ENCODE measurements around the gene SDCCAG8. TPM values are rescaled to one million over a fixed set of nuclear protein-coding genes. Genes with fewer than 3 reads are reported as not detected.
A peak's percentile ranks its signal among the peaks of the same experiment; 100 is the strongest.

Gene SDCCAG8
- polyA plus RNA-seq, 2 of the 4 experiments (the other 2 are of a cell fraction), result 48.8 to 64.8 TPM

DNA sequence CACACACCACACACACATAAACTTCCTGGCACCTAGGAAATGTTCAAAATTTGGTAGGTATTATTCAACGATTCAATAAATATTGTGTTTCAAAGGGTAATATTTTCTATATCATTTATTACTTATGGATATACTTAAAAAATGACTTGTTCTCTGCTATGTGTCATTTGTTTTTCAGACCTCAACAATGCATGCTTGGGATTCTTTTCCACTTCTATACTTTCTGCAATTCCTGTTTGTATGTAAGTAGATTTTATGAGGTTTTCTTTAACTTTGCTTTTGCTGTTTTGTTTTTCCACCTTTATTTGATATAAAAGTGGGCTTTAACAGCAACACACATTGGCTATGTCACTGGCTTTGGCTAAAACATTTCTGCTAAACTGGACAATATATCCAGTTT lies 4.3 kb upstream of the SDCCAG8 start:
- FAIRE-seq, result no peak
- Histone ChIP-seq H3K4me1 (peaks cover 28% of the 10 kb centered on the region), H3K27ac (no peak overlapping the region), H3K9me3 (no peaks in the 10 kb centered on the region), H3K4me3 (no peak overlapping the region), H3K4me2 (peak overlapping the region; percentile 93)
- WGBS (ENCODE audit: missing lambda C conversion rate), result 78% methylated on average over 1 of the region's 1 CpG
- ChIA-PET CTCF (no interaction called here), POLR2A (no interaction called here)
- no peak for TF ChIP-seq JUN (IDR thresholded peaks at IDR 0.05)
- TF ChIP-seq ZNF302 (CRISPR knock-in tag; IDR thresholded peaks at IDR 0.05), result no peak
- TF ChIP-seq CEBPB (IDR thresholded peaks at IDR 0.05), result no peak
- TF ChIP-seq, protein P1, sequence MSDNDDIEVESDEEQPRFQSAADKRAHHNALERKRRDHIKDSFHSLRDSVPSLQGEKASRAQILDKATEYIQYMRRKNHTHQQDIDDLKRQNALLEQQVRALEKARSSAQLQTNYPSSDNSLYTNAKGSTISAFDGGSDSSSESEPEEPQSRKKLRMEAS (IDR thresholded peaks at IDR 0.05), result no peak
- TF ChIP-seq KDM5A (IDR thresholded peaks at IDR 0.05), result no peak
- TF ChIP-seq, protein P2, sequence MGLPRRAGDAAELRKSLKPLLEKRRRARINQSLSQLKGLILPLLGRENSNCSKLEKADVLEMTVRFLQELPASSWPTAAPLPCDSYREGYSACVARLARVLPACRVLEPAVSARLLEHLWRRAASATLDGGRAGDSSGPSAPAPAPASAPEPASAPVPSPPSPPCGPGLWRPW (IDR thresholded peaks at IDR 0.05), result no peak
- no peak for TF ChIP-seq ZC3H11A (IDR thresholded peaks at IDR 0.05)
- TF ChIP-seq, protein P3, sequence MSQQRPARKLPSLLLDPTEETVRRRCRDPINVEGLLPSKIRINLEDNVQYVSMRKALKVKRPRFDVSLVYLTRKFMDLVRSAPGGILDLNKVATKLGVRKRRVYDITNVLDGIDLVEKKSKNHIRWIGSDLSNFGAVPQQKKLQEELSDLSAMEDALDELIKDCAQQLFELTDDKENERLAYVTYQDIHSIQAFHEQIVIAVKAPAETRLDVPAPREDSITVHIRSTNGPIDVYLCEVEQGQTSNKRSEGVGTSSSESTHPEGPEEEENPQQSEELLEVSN (IDR thresholded peaks at IDR 0.05; ENCODE audit: borderline replicate concordance, low read depth), result no peak
- no peak for TF ChIP-seq JUNB (IDR thresholded peaks at IDR 0.05)
- TF ChIP-seq, protein P4, sequence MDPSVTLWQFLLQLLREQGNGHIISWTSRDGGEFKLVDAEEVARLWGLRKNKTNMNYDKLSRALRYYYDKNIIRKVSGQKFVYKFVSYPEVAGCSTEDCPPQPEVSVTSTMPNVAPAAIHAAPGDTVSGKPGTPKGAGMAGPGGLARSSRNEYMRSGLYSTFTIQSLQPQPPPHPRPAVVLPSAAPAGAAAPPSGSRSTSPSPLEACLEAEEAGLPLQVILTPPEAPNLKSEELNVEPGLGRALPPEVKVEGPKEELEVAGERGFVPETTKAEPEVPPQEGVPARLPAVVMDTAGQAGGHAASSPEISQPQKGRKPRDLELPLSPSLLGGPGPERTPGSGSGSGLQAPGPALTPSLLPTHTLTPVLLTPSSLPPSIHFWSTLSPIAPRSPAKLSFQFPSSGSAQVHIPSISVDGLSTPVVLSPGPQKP (IDR thresholded peaks at IDR 0.05; ENCODE audit: low read depth, low read length), result no peak
- no peak for TF ChIP-seq FOXS1 (CRISPR knock-in tag; IDR thresholded peaks at IDR 0.05)
- DNase-seq (ENCODE audit: low read depth in 1 of 2, low spot score in 1 of 2), result no peak
- no peak for ATAC-seq

DNA sequence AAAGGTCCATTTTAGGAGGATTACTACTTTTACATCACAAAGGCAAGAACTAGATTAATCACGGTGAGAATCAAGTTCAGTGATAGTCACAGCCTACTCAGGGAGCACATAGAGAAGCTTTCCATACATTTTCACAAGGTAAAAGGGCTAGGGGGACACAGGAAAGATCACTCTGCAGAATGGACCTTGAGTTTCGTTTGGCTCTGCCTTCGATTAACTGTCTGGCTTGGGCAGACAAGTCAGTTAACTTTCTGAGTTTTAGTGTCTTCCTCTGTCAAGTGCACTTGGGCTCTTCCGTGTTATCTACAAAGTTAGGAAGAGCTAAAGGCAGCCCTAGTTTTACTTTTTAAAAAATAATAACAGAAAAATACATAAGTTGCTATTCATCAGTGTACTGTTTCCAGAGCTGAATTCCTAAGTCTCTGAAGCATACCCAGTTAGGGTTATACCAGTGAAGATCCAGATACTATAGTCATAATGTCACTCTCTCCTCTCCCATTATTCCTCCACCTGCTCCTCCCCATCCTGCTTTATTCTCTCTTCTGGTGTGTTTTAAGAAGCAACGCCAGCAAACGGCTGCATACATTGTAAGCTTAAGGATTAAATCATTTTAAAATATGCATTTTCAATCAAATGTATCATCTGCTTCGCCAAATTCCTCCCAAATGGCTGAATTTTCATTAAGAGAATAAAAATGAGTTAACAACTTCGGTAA lies 2.5 kb upstream of the SDCCAG8 start:
- FAIRE-seq (no peak), DNase-seq (ENCODE audit: low read depth in 1 of 2, low spot score in 1 of 2) (no peak), ATAC-seq (no peak)
- Histone ChIP-seq H3K27ac (peak overlapping the region; percentile 87 to 99; a peak in 5 of 6 replicates), H3K4me1 (peaks cover 39% of the 10 kb centered on the region), H3K4me3 (peak overlapping the region; percentile 81), H3K9me3 (no peaks in the 10 kb centered on the region), H3K4me2 (peak overlapping the region; percentile 93)
- TF ChIP-seq, protein P5, sequence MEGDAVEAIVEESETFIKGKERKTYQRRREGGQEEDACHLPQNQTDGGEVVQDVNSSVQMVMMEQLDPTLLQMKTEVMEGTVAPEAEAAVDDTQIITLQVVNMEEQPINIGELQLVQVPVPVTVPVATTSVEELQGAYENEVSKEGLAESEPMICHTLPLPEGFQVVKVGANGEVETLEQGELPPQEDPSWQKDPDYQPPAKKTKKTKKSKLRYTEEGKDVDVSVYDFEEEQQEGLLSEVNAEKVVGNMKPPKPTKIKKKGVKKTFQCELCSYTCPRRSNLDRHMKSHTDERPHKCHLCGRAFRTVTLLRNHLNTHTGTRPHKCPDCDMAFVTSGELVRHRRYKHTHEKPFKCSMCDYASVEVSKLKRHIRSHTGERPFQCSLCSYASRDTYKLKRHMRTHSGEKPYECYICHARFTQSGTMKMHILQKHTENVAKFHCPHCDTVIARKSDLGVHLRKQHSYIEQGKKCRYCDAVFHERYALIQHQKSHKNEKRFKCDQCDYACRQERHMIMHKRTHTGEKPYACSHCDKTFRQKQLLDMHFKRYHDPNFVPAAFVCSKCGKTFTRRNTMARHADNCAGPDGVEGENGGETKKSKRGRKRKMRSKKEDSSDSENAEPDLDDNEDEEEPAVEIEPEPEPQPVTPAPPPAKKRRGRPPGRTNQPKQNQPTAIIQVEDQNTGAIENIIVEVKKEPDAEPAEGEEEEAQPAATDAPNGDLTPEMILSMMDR (IDR thresholded peaks at IDR 0.05), result no peak
- no peak for TF ChIP-seq RAD21 (conservative IDR thresholded peaks at IDR 0.05 in 1 of 2, IDR thresholded peaks at IDR 0.05 in 1 of 2)
- TF ChIP-seq, protein P6, sequence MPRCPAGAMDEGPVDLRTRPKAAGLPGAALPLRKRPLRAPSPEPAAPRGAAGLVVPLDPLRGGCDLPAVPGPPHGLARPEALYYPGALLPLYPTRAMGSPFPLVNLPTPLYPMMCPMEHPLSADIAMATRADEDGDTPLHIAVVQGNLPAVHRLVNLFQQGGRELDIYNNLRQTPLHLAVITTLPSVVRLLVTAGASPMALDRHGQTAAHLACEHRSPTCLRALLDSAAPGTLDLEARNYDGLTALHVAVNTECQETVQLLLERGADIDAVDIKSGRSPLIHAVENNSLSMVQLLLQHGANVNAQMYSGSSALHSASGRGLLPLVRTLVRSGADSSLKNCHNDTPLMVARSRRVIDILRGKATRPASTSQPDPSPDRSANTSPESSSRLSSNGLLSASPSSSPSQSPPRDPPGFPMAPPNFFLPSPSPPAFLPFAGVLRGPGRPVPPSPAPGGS (IDR thresholded peaks at IDR 0.05), result no peak
- TF ChIP-seq HDAC2 (IDR thresholded peaks at IDR 0.05), result no peak
- no peak for TF ChIP-seq HEYL (CRISPR knock-in tag; IDR thresholded peaks at IDR 0.05)
- TF ChIP-seq GATA3 (IDR thresholded peaks at IDR 0.05; ENCODE audit: borderline replicate concordance), result no peak
- no peak for TF ChIP-seq ZC3H11A (IDR thresholded peaks at IDR 0.05)
- TF ChIP-seq ZNF302 (CRISPR knock-in tag; IDR thresholded peaks at IDR 0.05), result no peak
- TF ChIP-seq, protein P7, sequence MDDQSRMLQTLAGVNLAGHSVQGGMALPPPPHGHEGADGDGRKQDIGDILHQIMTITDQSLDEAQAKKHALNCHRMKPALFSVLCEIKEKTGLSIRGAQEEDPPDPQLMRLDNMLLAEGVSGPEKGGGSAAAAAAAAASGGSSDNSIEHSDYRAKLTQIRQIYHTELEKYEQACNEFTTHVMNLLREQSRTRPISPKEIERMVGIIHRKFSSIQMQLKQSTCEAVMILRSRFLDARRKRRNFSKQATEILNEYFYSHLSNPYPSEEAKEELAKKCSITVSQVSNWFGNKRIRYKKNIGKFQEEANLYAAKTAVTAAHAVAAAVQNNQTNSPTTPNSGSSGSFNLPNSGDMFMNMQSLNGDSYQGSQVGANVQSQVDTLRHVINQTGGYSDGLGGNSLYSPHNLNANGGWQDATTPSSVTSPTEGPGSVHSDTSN (IDR thresholded peaks at IDR 0.05), result no peak
- no peak for TF ChIP-seq PHF8 (IDR thresholded peaks at IDR 0.05; ENCODE audit: borderline replicate concordance, low read depth)
- no peak for TF ChIP-seq HOXA7 (CRISPR knock-in tag; IDR thresholded peaks at IDR 0.05)
- TF ChIP-seq KDM1A (IDR thresholded peaks at IDR 0.05; ENCODE audit: low read depth), result no peak
- TF ChIP-seq EHMT2 (IDR thresholded peaks at IDR 0.05; ENCODE audit: low read depth), result no peak
- TF ChIP-seq RARB (CRISPR knock-in tag; IDR thresholded peaks at IDR 0.05), result no peak
- TF ChIP-seq ESRRA (IDR thresholded peaks at IDR 0.05; ENCODE audit: borderline replicate concordance, low read length), result no peak
- CTCF ChIA-PET, result interaction anchor here (0.8 to 1.5 kb wide), 2 partner anchors 18 to 23 kb away, joined by 3 to 4 read pairs; no protein-coding TSS in a partner anchor
- POLR2A ChIA-PET, result no interaction called here
- WGBS (ENCODE audit: missing lambda C conversion rate), result 6% methylated on average over 8 of the region's 8 CpGs

Measured in A549 (cell line).